SK-N-SH treated with all-trans-retinoic acid at 6 μM for 48 hours (cell line): ENCODE measurements around the gene EEIG1.

Experiments
- ESRRG ChIP-seq: fragments of 250-450 bp; sonication (Bioruptor Pico); IDR thresholded peaks from 2 replicates; pipeline ENCODE4 v1.6.1; 2021; ENCODE audit warnings: mild to moderate bottlenecking
- RARB ChIP-seq: fragments of 250-450 bp; sonication (Bioruptor Pico); IDR thresholded peaks from 2 replicates; pipeline ENCODE4 v1.8.0; 2021; ENCODE audit warnings: mild to moderate bottlenecking, moderate library complexity
- ZNF565 ChIP-seq: fragments of 450-650 bp; formaldehyde crosslinking; conservative IDR thresholded peaks from 2 replicates; pipeline ENCODE4 v1.5.0; 2020; ENCODE audit warnings: low read depth, mild to moderate bottlenecking, moderate library complexity

- no peak for TF ChIP-seq ZNF565 (CRISPR knock-in tag)
- no peak for TF ChIP-seq ESRRG (CRISPR knock-in tag)
- no peak for TF ChIP-seq RARB (CRISPR knock-in tag)
Measured at GRCh38 chr9:127981559-127982121, 851 bp upstream of the EEIG1 start.
